Suppressor macrophage treated with lipopolysaccharide for 4 hours (primary cell): ENCODE data around the gene SCGB1D4.

Experiments
- DNase-seq: peaks from one replicate; pipeline ENCODE4 v3.0.0-alpha.2; 2020

SCGB1D4 gene

GRCh38 chr11:62273284-62273683, 25.6 kb downstream of the SCGB1D4 start:
- DNase-seq, result no peak

- DNase-seq, result no peak
Observed at GRCh38 chr11:62269654-62270278, 29.1 kb downstream of the SCGB1D4 start, which contains the start of gene SCGB2A2. SCGB2A2 (plus strand) TSS chr11:62270158; CDS start chr11:62270217, 59 bp downstream.

- no peak for DNase-seq
Observed at GRCh38 chr11:62267576-62267975, 31.3 kb downstream of the SCGB1D4 start.

GRCh38 chr11:62267050-62267449, 31.8 kb downstream of the SCGB1D4 start:
- DNase-seq, result no peak

GRCh38 chr11:62266558-62266957, 32.3 kb downstream of the SCGB1D4 start:
- no peak for DNase-seq

- no peak for DNase-seq
Observed at GRCh38 chr11:62264004-62264403, 34.9 kb downstream of the SCGB1D4 start.

- DNase-seq, result no peak
Observed at GRCh38 chr11:62260261-62260953, 38.5 kb downstream of the SCGB1D4 start.

GRCh38 chr11:62256281-62256680, 42.6 kb downstream of the SCGB1D4 start:
- no peak for DNase-seq

GRCh38 chr11:62253999-62254542, 44.8 kb downstream of the SCGB1D4 start:
- DNase-seq, result no peak

- DNase-seq, result no peak
Observed at GRCh38 chr11:62251698-62252097, 47.2 kb downstream of the SCGB1D4 start.
